GM19467 (cell line): ENCODE measurements around the gene QSOX2.
"Not testable (repeated sequence)": the region's sequence is repeated elsewhere in the genome, so short reads cannot be mapped to it uniquely, and the experiment has no call there.

Experiments used
- ATAC-seq: cut with Tn5 transposase; IDR thresholded peaks from one replicate; pipeline ENCODE4 v1.9.1; 2021; ENCODE audit warnings: mild to moderate bottlenecking, moderate library complexity; ENCODE audit not compliant: unreplicated experiment

QSOX2 gene

DNA sequence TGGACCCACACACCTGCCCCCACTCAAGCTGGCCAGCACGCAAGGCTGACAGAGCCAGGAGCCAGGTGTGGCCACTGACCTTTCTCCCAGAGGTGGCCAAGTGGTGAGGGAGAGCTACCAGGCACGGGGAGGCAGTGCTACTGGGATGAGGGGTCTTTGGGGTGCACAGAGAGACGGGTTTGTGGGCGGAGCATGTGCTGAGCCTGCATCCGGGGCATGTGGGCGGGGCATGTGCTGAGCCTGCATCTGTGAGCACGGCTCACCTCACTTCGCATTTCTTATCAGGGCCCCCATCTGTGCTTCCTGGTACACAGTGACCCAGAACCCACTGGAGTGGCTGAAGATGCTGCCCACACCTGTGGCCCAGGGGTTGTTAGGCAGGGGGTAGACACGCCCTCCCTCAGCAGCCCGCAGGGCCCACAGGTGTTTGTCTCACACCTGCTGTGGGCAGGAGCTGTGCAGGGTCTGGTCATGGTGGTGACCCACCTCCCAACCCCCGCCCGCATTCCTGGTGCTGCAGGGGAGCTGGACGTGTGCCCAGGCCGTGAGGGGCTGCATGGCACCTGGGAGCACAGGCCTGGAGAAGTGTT is 36.8 kb upstream of the QSOX2 start:
- no peak for ATAC-seq

DNA sequence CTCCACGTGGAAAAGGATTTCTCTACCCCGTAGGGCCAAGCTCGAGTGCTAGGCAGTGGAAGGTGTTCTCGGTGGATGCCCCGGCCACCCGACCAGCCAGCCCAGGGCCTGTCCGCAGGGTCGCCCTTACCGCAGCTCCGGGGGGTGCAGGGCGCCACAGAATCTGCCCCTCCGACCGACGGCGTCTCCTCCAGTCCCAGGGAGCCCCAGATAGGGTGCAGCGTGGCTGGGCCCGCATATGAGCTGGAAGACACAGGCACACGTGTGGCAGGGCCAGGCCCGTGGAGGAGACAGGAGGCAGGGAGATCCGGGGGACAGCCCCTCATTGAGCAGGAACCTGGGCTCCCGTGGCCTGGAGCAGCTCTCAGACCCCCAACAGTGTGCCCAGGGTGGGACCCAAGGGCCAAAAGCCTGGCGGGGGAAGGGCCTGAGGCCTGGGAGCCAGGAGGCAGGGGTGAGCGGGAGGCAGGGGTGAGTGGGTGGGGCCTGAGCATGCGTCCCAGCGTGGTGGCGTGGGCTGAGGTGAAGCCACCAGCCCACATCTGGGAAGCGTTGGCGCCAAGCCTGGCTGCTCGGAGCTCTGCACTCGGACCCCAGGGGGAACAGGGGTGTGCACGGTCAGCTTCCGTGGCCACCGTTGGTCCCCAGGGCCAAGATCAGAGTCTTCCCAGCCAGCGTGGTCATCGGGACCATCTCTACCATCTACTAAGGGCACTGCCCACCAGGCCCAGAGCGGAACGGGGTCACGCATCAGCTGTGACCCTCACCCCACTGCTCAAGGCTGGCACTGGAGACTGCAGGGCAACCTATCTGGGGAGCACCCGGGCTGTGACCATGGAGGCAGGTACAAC is 36.0 kb upstream of the QSOX2 start:
- no peak for ATAC-seq

DNA sequence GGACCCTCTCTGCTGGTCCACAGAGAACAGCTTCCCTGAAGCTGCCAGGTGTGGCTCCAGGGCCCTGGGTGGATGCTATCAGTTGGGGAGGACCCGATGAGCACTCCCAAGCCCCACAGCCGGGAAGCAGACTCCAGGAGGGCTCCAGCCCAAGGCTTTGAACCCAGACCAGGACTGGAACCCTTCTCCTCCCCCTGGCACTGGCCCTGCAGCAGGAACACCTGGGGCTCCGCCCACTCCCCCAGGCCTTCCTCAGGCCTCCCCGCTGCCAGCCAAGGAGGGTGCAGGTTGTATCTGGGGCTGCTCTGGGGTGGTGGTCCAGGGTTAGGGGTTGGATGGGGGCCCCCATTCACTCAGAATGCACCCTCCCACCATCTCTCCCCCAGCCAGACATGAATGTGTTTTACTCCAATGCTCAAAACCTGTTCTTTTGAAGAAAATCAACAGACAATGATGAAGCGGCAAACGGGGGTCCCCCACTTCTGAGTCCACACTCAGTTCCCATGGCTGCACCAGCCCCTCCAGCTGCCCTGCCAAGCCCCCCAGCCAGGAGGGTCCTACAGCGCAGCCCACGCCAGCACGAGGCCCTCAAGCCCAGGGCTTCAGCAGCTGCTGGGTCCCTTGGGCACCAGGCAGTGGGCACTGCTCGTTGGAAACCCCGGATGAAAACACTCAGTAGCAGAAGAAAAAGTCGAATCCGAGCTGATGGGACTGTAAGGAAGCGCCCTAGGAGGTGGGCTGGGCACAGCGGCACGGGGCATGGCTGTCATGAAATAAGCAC is 35.1 kb upstream of the QSOX2 start:
- no peak for ATAC-seq

DNA sequence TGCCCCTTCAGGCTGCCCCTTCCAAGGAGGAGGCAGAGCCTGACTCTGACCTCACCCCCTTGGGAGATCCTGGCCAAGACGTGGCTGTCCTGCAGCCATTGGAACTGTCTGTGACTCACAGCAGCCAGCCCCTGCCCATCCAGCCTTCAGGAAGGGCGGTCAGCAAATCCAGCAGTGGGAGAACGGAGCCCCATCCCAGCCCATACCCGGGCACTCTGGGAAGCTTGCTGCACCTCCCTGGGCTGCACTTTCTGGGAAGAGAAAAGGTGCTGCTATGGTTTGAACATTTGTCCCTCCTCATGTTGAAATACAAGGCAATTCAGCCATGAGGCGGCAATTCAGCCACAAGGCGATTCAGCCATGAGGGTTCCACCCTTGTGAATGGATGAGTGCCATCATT is 33.9 kb upstream of the QSOX2 start:
- no peak for ATAC-seq

DNA sequence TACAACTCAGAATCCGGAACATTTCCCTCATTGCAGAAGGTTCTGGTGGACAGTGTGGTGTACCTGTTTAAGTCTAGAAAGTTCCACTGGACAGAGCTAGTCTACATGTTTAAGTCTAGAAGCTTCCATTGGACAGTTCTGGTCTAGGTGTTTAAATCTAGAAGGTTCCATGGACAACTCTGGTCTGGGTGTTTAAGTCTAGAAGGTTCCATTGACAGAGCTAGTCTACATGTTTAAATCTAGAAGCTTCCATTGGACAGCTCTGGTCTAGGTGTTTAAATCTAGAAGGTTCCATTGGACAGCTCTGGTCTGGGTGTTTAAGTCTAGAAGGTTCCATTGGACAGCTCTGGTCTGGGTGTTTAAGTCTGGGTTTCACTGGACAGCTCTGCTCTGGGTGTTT is 33.3 kb upstream of the QSOX2 start:
- ATAC-seq = no peak

DNA sequence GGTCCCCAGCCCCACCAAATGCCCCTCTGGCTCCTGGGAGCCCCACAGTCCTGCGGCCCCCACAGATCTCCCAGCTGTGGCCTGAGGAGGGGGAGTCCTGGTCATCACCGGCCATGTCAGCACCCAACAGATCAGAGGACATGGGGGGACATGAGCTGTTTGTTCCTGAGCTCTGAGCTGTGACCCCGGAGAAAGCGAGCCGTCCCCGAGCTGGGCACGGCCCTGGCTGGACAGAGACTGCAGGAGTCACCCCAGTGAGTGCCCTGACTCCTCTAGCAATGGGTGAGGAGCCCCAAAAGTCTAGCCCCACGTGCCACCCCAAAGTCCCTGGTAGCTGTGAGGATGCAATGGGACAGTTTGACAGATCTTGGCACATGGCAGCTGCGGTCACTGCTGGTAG is 32.6 kb upstream of the QSOX2 start:
- ATAC-seq = no peak

DNA sequence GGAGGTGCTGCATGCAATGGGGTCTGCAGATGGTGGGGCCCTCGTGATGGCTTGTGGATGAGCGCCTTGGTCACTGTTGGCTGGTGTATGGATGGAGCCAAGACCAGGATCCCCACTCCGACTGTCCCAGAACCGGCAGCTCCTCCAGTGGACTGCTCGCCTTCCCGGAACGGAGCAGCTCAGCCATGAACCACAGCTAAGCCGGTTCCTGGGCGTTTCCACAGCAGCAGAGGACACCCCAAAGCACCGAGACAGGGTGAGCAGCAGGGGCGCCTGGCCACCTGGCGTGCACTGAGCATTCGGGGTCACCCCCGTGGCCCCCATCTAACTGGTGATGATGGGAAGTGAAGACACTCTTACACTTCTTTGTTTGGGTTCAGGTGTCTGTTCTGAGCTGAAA is 32.1 kb upstream of the QSOX2 start:
- ATAC-seq = no peak

DNA sequence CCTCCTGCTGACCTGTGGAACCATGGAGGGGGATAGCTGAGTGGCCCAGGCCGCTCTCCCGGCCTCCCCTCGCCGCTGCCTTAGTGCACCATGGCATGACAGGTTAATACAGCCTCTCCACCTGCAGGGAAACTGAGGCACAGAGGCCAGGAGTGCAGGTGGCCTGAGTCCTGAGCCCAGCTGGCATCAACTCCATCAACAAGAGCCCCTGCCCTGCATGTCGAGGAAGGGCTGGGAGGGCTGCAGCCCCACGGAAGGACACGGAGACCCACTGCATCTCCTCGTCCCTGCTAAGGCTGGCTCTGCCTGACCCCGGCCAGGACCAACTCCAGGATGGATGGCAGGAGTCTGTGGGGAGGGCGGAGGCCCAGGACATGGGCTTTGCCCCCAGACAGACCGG is 31.1 kb upstream of the QSOX2 start:
- ATAC-seq = no peak

DNA sequence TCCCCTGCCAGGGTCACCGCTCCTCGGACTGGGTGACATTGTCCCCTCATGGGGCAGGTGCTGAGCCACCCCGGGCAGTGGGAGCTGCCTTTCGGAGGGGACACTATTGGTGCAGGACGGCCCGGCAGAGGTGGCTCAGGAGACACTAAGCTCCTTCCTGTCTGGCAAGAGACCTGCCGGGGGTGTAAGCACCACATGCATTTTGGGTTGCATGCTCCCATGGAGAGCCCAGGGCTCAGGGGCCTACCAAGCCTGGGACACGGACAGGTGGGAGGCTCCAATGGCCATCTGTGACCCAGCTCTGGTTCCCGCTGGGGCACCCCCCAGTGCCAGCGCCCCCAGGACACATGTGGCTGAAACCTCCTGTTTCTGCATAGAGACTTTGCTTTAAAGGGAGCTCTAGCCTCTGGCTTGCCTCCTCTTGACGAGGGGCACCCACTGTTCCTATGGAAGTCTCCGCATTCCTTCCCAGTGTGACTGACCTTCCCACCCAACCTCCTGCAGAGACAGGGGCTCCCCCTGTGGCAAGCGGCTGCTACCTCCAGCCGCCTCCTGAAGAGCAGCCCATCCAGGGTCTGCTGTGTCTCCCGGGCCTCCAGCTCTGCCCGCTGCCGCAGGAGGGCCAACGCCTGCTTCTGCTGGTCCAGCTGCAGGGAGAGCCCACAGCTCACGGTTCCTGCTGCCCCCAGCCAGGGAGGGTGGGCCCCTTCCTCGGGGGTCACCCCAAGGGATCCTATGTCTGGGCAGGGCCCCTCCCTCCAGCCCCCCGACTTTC is 30.2 kb upstream of the QSOX2 start:
- ATAC-seq = no peak

DNA sequence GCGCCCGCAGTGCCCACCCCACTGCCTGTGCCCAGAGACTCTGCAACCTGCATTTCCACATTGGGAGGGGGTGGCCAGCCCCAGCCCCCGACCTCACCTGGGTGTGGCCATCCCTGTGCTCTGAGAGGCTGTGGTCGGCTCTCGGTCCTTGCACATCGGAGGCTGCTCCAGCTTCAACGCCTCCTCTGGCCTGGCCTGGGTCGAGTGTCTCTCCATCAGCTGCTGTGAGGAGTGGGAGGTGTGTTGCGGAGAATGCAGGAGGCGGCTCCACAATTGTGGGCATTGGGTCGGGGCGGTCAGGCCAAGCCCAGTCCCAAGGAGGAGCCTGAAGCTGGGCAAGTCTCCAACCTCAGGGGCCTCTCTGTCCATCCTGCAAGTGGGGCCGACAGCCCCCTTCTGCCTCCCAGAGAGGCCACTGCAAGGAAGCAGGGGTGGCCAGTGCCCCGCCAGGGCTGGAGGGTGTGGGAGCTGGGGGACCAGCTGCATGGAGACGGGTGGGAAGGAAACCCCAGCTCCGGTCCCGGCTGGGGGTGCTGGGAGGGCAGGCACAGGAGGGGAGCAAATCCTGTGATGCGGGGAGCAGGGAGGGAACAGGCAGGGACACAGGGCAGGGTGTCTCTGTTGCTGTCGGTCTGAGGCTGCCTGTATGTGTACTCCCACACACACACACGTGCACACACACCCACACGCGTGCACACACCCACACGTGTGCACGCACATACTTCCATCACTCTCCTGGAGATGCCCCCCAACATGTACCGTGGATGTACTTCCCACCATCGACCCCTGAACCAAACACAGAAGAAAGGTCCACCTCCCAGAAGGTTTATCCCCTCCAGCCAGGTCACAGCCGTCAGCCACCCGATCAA is 29.4 kb upstream of the QSOX2 start:
- no peak for ATAC-seq

DNA sequence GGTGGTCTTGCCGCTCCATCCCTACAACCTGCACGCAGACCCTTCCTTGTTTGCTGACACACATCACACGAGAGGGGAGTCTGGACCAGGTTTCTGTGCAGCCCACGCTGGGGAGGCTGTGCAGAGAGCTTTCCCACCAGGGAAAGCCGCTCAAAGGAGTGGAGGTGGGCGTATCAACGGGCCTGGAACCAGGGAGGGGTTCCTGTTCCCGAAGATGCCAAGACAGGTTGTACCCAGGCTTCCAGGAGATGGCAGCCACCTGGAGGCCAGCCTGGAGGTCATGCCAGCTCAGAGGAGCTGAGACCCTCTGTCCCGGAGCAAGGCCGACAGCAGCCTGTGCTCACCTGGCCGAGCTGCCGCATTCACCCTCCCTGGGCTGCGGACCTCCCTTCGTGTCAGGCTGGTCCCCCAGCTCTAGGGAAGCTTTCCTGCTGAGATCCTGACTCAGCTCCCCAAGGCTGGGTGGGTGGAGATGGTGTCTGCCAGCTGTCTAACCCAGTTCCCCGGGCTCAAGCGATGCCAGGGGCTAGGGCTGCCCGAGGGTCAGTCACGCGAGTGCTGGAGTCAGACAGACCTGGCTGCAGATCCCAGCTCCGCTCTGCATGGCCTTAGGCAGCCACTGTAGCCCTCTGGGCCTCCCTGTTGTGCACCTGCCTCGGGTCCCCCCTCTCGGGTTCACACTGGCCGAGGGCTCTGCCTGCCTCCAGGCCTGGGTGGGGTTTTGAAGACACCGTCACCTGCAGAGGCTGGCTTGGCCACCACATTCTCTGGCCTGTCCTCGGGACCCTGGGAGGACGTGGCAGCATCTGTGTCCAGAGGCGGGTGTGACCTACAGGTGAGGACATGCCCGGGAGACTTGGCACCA is 28.5 kb upstream of the QSOX2 start:
- ATAC-seq = no peak

DNA sequence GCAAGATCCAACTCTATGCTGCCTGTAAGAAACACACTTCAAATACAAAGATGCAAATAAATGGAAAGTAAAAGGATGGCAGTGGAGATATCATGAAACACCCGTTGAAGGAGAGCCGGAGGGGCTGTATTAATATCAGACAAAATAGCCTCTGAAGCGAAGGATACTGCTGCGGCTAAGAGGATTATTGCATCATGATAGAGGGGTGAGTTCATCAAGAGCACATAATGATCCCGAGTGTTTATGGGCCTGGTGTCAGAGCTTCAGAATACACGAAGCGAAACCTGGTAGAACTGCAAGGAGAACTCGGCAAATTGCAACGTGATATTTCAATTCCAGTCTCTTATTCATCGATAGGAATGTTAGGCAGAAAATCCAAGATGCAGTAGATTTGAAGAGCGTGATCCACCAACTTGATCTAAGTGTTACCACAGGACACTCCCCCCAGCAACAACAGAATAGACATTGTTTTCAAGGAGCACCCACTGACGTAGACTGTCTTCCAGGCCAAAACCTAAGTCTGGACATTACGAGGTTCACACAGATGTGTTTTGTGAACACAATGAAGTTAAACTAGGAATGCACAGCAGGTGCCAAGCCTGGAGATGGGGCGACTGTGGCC is 27.7 kb upstream of the QSOX2 start:
- no peak for ATAC-seq

DNA sequence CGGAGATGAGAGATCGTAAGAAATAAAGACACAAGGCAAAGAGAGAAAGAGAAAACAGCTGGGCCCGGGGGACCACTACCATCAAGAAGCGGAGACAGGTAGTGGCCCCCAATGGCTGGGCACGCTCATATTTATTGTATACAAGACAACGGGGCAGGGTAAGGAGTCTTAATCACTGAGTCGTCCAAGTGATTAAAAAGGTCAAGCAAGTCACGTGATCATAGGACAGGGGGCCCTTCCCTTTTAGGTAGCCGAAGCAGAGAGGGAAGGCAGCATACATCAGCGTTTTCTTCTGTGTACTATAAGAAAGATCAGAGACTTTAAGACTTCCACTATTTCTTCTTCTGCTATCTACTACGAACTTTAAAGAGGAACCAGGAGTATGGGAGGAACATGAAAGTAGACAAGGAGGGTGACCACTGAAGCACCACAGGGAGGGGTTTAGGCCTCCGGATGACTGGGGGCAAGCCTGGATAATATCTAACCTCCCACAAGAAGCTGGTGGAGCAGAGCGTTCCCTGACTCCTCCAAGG is 24.6 kb upstream of the QSOX2 start:
- no peak for ATAC-seq

DNA sequence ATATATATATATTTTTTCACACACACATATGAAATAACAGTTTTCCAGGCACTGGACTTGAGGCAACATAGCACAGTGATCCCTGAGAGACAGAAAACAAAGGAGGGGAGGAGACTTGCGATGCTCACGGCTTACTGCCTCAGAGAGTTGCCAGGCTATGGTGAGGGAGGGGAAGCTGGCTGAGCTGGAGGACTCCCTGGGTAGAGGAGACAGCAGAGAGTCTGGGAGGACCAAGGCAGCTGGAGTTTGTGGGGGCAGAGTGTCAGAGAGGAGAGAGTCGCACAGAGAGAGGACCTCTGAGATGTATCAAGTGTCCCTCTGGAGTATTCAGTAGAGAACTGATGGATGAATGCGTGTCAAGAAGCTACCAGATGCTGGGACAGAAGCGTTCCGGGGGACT is 23.1 kb upstream of the QSOX2 start:
- no peak for ATAC-seq

DNA sequence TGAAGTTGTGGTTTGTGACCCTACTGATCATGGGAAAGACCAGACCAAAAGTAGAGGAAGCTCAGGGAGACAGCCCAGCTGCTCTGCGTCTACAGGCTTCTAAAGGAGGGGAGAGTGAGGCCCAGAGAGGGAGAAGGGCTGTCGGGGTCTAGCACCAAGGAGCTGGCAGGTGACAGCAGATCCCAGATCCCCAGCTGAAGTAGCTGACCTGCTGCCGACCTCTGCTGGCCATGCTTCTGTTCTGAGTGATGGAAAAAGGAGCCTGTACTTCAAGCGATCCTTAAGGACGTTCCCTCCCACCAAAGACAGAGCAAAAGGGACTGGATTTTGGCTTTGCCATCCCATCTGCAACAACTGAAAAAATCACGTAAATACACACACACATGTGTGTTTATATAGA is 22.7 kb upstream of the QSOX2 start:
- no peak for ATAC-seq

DNA sequence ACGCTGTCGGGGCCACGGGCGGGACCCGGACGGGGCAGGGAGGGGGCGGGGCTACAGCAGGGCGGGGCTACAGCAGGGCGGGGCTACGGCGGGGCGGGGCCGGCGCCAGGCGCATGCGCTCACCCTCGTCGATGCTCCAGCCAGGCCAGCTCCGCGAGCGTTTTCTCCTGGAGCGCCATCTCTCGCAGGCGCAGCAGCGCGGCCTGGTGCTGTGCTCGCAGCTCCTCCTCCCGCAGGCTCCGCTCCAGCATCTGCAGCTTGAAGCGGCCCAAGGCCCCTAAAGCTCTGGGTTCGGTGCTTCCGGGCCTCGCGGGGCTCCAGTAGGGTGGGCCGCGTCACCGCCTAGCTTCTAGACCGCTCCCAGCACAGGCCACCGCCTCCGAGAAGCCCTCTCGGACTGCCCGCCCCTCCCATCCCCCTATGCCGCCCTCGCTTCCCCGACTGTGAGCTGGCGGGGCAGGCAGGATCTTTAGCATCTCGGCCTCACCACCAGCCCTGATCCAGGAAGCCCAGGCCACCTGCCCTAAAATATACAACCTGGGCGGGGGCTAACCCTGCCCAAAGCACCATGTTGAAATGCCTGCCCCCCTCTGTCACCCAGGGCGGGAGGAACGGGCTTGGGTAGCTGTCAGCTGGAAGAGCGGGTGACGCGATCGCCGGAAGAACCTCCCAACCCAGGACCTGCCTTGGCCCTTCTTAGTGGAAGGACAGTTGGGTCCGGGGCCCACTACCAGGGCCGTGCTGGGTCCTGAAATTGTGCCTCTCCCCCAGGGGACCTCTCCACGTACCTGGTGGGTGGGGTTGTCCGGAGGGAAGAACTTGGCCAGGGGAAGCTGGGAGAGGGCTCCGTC is 21.9 kb upstream of the QSOX2 start:
- peak; percentile 61 for ATAC-seq

DNA sequence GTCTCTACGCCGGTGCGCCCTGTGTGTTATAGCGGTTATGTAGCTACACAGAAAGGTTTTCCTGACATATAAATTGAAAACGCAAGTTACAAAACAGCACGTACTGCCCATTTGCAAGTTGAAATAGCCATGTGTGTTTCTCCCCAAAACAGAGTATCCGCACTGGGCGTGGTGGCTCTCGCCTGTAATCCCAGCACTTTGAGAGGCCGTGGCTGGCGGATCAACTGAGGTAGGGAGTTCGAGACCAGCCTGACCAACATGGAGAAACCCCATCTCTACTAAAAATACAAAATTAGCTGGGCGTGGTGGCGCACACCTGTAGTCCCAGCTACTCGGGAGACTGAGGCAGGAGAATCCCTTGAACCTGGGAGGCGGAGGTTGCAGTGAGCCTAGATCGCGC is 21.0 kb upstream of the QSOX2 start:
- not testable (repeated sequence) for ATAC-seq
